Esophagus muscularis mucosa (tissue), 4 donors: ENCODE results near the gene SPOP. TPM values are rescaled to one million over a fixed set of nuclear protein-coding genes. Genes with fewer than 3 reads are reported as not detected.

ENCODE experiments used
- DNase-seq: peaks from one replicate; pipeline ENCODE4 v3.0.0-alpha.2; 2017; ENCODE audit errors: extremely low spot score
- H3K27ac ChIP-seq, 4 donors: fragments of 200-600 bp; sonication (generic); replicated peaks in 1 of 4; 1 replicate in 3 of 4; 2 replicates in 1 of 4; pipeline ENCODE4 v1.5.1; 2016 to 2019; ENCODE audit warnings: mild to moderate bottlenecking in 1 of 4
- H3K27me3 ChIP-seq, 4 donors: fragments of 200-600 bp; sonication (generic); one replicate each; pipeline versions ENCODE4 v1.5.1 to v1.6.0; 2016 to 2019
- H3K36me3 ChIP-seq, 4 donors: fragments of 200-600 bp; sonication (generic); one replicate each; pipeline ENCODE4 v1.5.1; 2016 to 2019
- H3K4me1 ChIP-seq, 4 donors: fragments of 200-600 bp; sonication (generic); one replicate each; pipeline ENCODE4 v1.5.1; 2016 to 2019
- H3K4me3 ChIP-seq, 4 donors: fragments of 200-600 bp; sonication (generic); 1 replicate in 2 of 4; 2 replicates in 2 of 4; pipeline ENCODE4 v1.5.1; 2016 to 2019; ENCODE audit warnings: mild to moderate bottlenecking in 4 of 4, moderate library complexity in 1 of 4
- H3K9me3 ChIP-seq, 4 donors: fragments of 200-600 bp; sonication (generic); 1 replicate in 3 of 4; 2 replicates in 1 of 4; pipeline ENCODE4 v1.5.1; 2016 to 2019
- EP300 ChIP-seq: sonication (generic); formaldehyde crosslinking; IDR thresholded peaks from one replicate; pipeline ENCODE4 v1.6.1; 2017; ENCODE audit warnings: antibody characterized with exemption
- POLR2A ChIP-seq: fragments of 450-650 bp; IDR thresholded peaks from one replicate; pipeline ENCODE4 v1.6.1; 2017; ENCODE audit warnings: antibody characterized with exemption, moderate library complexity, mild to moderate bottlenecking, low read depth
- POLR2AphosphoS5 ChIP-seq, 2 donors: sonication (generic); formaldehyde crosslinking; IDR thresholded peaks; one replicate each; pipeline ENCODE4 v1.6.1; 2017; ENCODE audit warnings: antibody characterized with exemption in 2 of 2
- WGBS: methylation state at CpG from one replicate; pipeline ENCODE4 v1.1.5; 2018; 5-methylcytosine and 5-hydroxymethylcytosine counted together
- intact Hi-C: fragments of 100-400 bp; cut with DNase I; formaldehyde crosslinking; loops from one replicate; pipeline ENCODE4 v1.15.1; 2023
- total RNA-seq, 4 donors: library from RNA; depleted of rRNA; stranded (reverse); fragments of >200 nt; gene quantifications; one replicate each; pipeline versions ENCODE4 v1.1.0 to v1.2.1, GENCODE V29; 2016
- TF ChIP-seq, protein P1 (sequence below), 3 experiments: fragments of 200-600 bp in 2 of 3; fragments of 450-650 bp in 1 of 3; sonication (generic) in 2 of 3; IDR thresholded peaks; one replicate each; pipeline ENCODE4 v1.5.1; 2017 to 2019; ENCODE audit warnings: antibody characterized with exemption in 3 of 3, mild to moderate bottlenecking in 2 of 3, moderate library complexity in 1 of 3

The SPOP gene
- total RNA-seq, 4 donors from 2014 or later: 156 to 304 (median 185) TPM

DNA sequence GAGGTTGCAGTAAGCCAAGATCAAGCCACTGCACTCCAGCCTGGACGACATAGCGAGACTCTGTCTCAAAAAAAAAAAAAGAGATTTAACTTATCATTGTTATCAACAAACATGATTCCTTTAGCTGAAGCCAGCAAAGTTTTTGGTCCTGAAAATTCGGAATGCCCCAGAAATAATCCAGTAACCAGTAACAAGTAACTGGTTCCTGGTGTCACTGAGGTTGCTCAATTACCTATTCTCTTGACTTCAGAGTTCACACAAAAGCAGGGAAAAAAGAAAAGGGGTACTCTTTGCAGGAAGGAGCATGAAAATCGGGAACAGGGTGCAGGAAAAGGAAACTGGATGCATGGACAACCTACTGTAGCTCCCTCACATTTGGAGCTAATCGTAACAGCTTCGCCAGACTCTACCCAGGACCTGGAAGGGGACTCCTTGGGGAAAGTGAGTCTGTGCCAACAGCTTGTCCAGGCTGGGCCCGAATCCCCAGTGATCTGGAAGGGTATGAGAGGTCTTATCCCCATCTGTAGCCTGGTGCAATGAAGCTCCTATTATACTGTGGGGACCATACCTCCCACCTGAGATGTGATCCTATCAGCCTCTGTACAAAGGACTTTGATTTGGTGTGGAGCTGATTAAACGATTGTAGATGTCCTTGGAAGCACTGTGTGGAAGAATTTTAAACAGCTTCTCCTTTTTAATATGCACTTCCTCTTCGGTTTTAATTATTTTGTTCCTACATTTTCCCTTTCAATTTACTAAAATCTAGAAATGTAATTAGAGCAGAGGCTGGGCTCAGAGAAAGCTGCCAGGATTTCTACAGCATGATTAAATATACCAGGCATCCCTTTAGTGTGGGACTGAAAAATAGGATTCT lies 3.4 kb upstream of the SPOP start:
- Histone ChIP-seq H3K4me3 (no peak overlapping the region), H3K9me3 (no peaks in the 10 kb centered on the region), H3K27ac (peak overlapping the region in 1 of 4 donors; percentile 20), H3K4me1 (peaks cover 8 to 15% (median 13%) of the 10 kb centered on the region in 4 donors), H3K27me3 (no peaks in the 10 kb centered on the region), H3K36me3 (no peaks in the 10 kb centered on the region)
- intact Hi-C loops: no loop called here
- TF ChIP-seq POLR2AphosphoS5 (IDR thresholded peaks at IDR 0.05): no peak
- TF ChIP-seq, protein P1, sequence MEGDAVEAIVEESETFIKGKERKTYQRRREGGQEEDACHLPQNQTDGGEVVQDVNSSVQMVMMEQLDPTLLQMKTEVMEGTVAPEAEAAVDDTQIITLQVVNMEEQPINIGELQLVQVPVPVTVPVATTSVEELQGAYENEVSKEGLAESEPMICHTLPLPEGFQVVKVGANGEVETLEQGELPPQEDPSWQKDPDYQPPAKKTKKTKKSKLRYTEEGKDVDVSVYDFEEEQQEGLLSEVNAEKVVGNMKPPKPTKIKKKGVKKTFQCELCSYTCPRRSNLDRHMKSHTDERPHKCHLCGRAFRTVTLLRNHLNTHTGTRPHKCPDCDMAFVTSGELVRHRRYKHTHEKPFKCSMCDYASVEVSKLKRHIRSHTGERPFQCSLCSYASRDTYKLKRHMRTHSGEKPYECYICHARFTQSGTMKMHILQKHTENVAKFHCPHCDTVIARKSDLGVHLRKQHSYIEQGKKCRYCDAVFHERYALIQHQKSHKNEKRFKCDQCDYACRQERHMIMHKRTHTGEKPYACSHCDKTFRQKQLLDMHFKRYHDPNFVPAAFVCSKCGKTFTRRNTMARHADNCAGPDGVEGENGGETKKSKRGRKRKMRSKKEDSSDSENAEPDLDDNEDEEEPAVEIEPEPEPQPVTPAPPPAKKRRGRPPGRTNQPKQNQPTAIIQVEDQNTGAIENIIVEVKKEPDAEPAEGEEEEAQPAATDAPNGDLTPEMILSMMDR (IDR thresholded peaks at IDR 0.05): no peak
- DNase-seq: peak; percentile 77
- 73% methylated on average over 8 of the region's 9 CpGs for WGBS

- intact Hi-C loops: no loop called here
- 77% methylated on average over 6 of the region's 6 CpGs for WGBS
- Histone ChIP-seq H3K4me3 (no peak overlapping the region), H3K36me3 (no peaks in the 10 kb centered on the region), H3K4me1 (peaks cover 17 to 26% (median 23%) of the 10 kb centered on the region in 4 donors), H3K27me3 (no peaks in the 10 kb centered on the region), H3K9me3 (no peaks in the 10 kb centered on the region), H3K27ac (peak overlapping the region in 1 of 4 donors; percentile 27)
- TF ChIP-seq POLR2AphosphoS5 (IDR thresholded peaks at IDR 0.05) (no peak), POLR2A (no peak), EP300 (no peak)
- TF ChIP-seq, protein P1 (IDR thresholded peaks at IDR 0.05): no peak
- DNase-seq: peak; percentile 34
Measured at GRCh38 chr17:49680314-49680713, 2.4 kb upstream of the SPOP start.

- TF ChIP-seq POLR2AphosphoS5 (IDR thresholded peaks at IDR 0.05) (peak; percentile 92), EP300 (no peak), POLR2A (peak; percentile 51)
- TF ChIP-seq, protein P1 (IDR thresholded peaks at IDR 0.05): peak in 1 of 3 experiments; percentile 9
Measured at GRCh38 chr17:49677134-49677932, 564 bp downstream of the SPOP start.

GRCh38 chr17:49676276-49676868 lies 1.5 kb downstream of the SPOP start:
- Histone ChIP-seq H3K4me1 (peaks cover 37 to 65% (median 62%) of the 10 kb centered on the region in 4 donors), H3K27ac (peak overlapping the region; percentile 94 to 99 (median 98)), H3K4me3 (peak overlapping the region; percentile 74 to 88 (median 78)), H3K27me3 (no peaks in the 10 kb centered on the region), H3K36me3 (peaks cover 0 to 4% (median 2%) of the 10 kb centered on the region in 4 donors), H3K9me3 (no peaks in the 10 kb centered on the region)
- WGBS: 25% methylated on average over 5 of the region's 5 CpGs
- intact Hi-C loops: no loop called here
- DNase-seq: no peak
- no peak for TF ChIP-seq POLR2AphosphoS5 (IDR thresholded peaks at IDR 0.05)

More at GRCh38 chr17:49677134-49677932, 564 bp downstream of the SPOP start:
- Histone ChIP-seq H3K36me3 (peaks cover 0 to 4% (median 1%) of the 10 kb centered on the region in 4 donors), H3K27ac (peak overlapping the region; percentile 94 to 99 (median 98)), H3K4me1 (peaks cover 36 to 56% (median 53%) of the 10 kb centered on the region in 4 donors), H3K9me3 (no peaks in the 10 kb centered on the region), H3K4me3 (peak overlapping the region; percentile 74 to 88 (median 78)), H3K27me3 (no peaks in the 10 kb centered on the region)
- WGBS: 0% methylated on average over 19 of the region's 34 CpGs
- intact Hi-C loops: no loop called here
- DNase-seq: peak; percentile 98
